Measurements from ENCODE around the gene ZDHHC11.
"Not testable (repeated sequence)": the region's sequence is repeated elsewhere in the genome, so short reads cannot be mapped to it uniquely, and the experiment has no call there.

ZDHHC11 gene

GRCh38 chr5:858726-859125, 7.9 kb upstream of the ZDHHC11 start:
- no peak for DNase-seq

- DNase-seq = no peak
These were observed 6.0 kb upstream of the ZDHHC11 start for GRCh38 chr5:856531-857425.

GRCh38 chr5:855771-856530, 5.2 kb upstream of the ZDHHC11 start:
- DNase-seq = no peak

- no peak for DNase-seq
These were observed 4.4 kb upstream of the ZDHHC11 start for GRCh38 chr5:854966-855743.

- DNase-seq = no peak
These were observed 3.4 kb upstream of the ZDHHC11 start for GRCh38 chr5:854217-854616.

DNA sequence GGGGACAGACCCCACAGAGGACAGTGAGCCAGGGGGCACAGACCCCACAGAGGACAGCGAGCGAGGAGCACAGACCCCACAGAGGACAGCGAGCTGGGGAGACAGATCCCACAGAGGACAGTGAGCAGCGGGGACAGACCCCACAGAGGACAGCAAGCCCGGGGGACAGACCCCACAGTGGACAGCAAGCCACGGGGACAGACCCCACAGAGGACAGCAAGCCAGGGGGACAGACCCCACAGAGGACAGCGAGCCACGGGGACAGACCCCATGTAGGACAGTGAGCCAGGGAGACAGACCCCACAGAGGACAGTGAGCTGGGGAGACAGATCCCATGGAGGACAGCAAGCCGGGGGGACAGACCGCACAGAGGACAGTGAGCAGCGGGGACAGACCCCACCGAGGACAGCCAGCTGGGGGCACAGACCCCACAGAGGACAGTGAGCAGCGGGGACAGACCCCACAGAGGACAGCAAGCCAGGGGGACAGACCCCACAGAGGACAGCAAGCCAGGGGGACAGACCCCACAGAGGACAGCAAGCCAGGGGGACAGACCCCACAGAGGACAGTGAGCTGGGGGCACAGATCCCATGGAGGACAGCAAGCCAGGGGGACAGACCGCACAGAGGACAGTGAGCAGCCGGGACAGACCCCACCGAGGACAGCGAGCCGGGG, 2.8 kb upstream of the ZDHHC11 start:
- not testable (repeated sequence) for DNase-seq

DNA sequence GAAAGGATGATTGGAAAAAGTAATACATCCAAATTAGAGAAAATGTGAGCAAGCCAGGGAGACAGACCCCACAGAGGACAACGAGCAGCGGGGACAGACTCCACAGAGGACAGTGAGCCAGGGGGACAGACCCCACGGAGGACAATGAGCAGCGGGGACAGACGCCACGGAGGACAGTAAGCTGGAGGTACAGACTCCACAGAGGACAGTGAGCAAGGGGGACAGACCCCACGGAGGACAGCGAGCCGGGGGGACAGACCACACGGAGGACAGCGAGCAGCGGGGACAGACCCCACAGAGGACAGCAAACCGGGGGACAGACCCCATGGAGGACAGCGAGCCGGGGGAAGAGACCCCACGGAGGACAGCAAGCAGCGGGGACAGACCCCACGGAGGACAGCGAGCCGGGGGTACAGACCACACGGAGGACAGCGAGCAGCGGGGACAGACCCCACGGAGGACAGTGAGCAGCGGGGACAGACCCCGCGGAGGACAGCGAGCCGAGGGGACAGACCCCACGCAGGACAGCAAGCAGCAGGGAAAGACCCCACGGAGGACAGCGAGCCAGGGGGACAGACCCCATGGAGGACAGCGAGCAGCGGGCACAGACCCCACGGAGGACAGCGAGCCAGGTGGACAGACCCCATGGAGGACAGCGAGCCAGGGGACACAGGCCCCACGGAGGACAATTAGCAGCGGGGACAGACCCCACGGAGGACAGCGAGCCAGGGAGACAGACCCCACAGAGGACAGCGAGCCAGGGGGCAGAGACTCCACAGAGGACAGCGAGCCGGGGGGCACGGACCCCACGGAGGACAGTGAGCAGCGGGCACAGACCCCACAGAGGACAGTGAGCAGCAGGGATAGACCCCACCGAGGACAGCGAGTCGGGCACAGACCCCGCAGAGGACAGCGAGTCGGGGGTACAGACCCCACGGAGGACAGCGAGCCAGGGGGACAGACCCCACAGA, 1.9 kb upstream of the ZDHHC11 start:
- no peak for DNase-seq

- no peak for DNase-seq
These were observed 1.2 kb upstream of the ZDHHC11 start for GRCh38 chr5:852018-852417.

DNA sequence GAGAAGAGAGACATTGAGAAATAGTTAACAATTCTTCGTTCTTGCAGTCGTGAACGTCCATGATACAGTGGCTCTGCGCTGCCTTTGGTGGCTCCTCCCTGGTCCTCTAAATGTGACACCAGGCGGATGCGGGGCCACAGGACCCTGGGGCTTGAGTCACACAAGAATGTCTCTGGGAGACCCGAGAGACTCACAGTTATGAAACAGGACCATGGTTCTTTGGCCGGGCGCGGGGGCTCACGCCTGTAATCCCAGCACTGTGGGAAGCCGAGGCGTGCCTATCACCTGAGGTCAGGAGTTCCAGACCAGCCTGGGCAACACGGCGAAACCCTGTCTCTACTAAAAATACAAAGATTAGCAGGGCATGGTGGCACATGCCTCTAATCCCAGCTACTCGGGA, 767 bp upstream of the ZDHHC11 start:
- DNase-seq = no peak

- no peak for DNase-seq
These were observed 290 bp upstream of the ZDHHC11 start for GRCh38 chr5:851076-851475.

DNA sequence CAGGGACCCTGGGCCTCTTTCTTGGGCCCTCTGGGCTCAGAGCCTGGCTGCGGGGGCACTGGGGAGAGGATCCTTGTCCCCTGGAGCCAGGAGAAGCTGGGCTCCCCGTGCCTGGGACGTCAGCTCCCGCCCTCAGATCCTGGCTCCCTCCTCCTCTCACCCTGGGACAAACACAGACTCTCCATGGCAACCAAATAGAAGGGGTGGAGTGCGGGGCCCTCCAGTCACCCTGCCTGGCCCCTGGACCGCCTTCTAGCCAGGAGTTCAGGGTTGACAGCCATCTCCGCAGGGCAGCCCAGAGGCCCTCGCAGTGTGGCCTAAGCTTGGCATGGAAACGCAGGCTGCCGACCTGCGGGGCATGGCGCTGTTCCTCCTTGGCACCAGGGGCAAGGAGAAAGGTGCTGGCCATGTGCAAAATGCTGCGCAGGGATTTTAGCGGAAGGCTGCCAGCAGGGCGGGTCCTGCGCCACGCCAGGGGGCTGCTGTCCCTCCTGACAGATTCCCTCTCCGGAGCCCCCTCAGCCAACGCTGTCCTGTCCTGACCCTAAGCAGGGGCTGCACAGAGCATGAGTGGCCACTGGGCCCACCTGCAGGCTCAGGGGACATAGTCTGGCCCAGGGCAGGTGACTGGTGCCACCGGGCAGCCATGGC, 1.0 kb downstream of the ZDHHC11 start:
- no peak for DNase-seq

DNA sequence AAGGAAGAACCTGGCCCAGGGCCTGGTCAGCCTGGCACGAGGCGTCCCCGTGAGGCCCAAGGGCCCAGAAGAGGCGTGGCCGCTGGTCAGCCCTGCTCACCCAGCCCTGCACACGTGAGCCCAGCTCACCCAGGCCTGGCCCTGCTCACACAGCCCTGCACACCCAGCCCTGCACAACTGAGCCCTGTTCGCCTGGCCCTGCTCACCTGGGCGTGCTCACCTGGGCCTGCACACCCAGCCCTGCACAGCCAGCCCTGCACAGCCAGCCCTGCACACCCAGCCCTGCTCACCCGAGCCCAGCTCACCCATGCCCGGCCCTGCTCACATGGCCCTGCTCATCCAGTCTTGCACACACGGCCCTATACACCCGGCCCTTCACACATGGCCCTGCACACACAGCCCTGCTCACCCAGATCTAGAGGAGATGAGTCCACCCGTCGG, 2.1 kb downstream of the ZDHHC11 start:
- DNase-seq = no peak

- not testable (repeated sequence) for DNase-seq
These were observed 3.0 kb downstream of the ZDHHC11 start for GRCh38 chr5:847736-848135.

DNA sequence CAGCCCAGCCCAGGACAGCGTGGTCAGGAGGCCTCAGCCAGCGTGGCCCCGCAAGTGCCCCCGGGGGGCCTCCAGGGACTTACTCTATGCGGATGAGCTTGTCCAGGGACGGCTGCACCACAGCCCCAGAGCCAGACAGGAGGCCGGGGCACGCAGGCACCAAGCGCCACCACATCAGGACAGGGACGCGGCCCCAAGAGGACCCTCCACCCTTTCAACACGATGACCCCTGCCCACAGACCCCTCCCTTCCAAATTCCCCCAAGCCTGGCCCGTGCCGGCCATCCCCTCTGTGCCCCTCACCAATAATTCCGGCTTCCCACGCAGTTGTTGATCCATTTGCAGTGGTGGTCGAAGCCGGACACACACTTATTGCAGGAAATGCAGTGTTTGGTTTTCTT, 3.6 kb downstream of the ZDHHC11 start:
- DNase-seq = not testable (repeated sequence)

DNA sequence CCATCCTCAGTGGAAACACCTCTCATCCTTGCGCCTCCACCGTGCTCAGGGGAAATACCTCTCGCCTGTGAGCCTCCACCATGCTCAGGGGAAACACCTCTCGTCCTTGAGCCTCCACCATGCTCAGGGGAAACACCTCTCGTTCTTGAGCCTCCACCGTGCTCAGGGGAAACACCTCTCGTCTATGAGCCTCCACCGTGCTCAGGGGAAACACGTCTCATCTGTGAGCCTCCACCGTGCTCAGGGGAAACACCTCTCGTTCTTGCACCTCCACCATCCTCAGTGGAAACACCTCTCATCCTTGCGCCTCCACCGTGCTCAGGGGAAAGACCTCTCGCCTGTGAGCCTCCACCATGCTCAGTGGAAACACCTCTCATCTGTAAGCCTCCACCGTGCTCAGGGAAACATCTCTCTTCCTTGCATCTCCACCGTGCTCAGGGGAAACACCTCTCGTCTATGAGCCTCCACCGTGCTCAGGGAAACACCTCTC, 4.1 kb downstream of the ZDHHC11 start:
- peak; percentile 56 for DNase-seq

GRCh38 chr5:845676-846601, 4.8 kb downstream of the ZDHHC11 start:
- DNase-seq = not testable (repeated sequence)

GRCh38 chr5:845031-845675, 5.6 kb downstream of the ZDHHC11 start:
- peak; percentile 53 for DNase-seq

GRCh38 chr5:844426-844825, 6.4 kb downstream of the ZDHHC11 start:
- DNase-seq = peak; percentile 55

DNA sequence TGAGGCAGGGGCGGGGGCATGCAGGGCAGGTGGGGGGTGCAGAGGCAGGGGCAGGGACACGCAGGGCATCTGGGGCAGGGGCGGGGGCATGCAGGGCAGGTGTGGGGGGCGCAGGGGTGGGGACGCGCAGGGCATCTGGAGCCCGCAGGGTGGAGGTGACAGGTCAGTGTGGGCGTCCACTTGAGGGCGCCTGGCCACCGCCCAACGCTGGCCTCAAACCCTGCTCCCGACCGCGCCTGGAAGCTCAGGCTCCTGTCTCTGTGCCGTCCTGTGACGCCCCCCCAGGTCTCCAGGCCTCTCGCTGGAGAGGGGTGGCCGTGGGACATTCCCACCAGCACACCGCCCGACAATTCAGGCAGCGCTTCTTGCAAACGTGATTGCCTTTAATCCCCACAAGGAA, 6.9 kb downstream of the ZDHHC11 start:
- peak; percentile 30 for DNase-seq

All from activated CD8-positive, alpha-beta memory T cell treated with anti-CD3 and anti-CD28 coated beads for 24 hours (primary cell).